Astrocyte (in vitro differentiated cells and primary cell): ENCODE results near the gene MYCBP2. TPM values are rescaled to one million over a fixed set of nuclear protein-coding genes. Genes with fewer than 3 reads are reported as not detected.

ENCODE experiments used
- DNase-seq: peaks from one replicate; pipeline ENCODE4 v3.0.0-alpha.2; 2010; ENCODE audit warnings: low read depth
- FAIRE-seq: peaks from 2 replicates; lab custom pipeline; 2011; peaks lifted over from hg19 to GRCh38; lab: Jason Lieb, UNC
- H2AFZ ChIP-seq: 2 replicates; pipeline ENCODE4 v1.6.0; 2012; ENCODE audit warnings: low read depth, low read length, inconsistent platforms
- H3K27ac ChIP-seq: 2 replicates; pipeline ENCODE4 v1.5.1; 2011; ENCODE audit warnings: low read depth, low read length, inconsistent platforms
- H3K27me3 ChIP-seq: 2 replicates; pipeline ENCODE4 v1.6.0; 2011; ENCODE audit warnings: low read length, inconsistent platforms; ENCODE audit not compliant: insufficient read depth
- H3K36me3 ChIP-seq: 2 replicates; pipeline ENCODE4 v1.5.1; 2011; ENCODE audit warnings: low read length, inconsistent platforms; ENCODE audit not compliant: insufficient read depth
- H3K4me1 ChIP-seq: 2 replicates; pipeline ENCODE4 v1.5.1; 2011; ENCODE audit warnings: low read length, inconsistent platforms; ENCODE audit not compliant: insufficient read depth
- H3K4me2 ChIP-seq: 2 replicates; pipeline ENCODE4 v1.6.0; 2012; ENCODE audit warnings: low read length, inconsistent platforms
- H3K4me3 ChIP-seq: 2 replicates; pipeline ENCODE4 v1.5.1; 2011; ENCODE audit warnings: low read depth, mild to moderate bottlenecking, low read length, inconsistent platforms; ENCODE audit not compliant: insufficient read depth
- H3K79me2 ChIP-seq: 2 replicates; pipeline ENCODE4 v1.6.0; 2012; ENCODE audit warnings: mild to moderate bottlenecking, low read length, inconsistent platforms; ENCODE audit not compliant: insufficient read depth
- H3K9ac ChIP-seq: 2 replicates; pipeline ENCODE4 v1.6.0; 2012; ENCODE audit warnings: mild to moderate bottlenecking, low read length, inconsistent platforms
- H3K9me3 ChIP-seq: 2 replicates; pipeline ENCODE4 v1.5.1; 2012; ENCODE audit warnings: low read depth, mild to moderate bottlenecking, low read length, inconsistent platforms; ENCODE audit not compliant: insufficient read depth
- H4K20me1 ChIP-seq: 2 replicates; pipeline ENCODE4 v1.6.0; 2012; ENCODE audit warnings: low read length, inconsistent platforms; ENCODE audit not compliant: insufficient read depth
- H3K27ac Mint-ChIP-seq: one replicate; pipeline ENCODE4 v1.8.0; 2021; ENCODE audit warnings: mild to moderate bottlenecking, mixed read lengths; ENCODE audit not compliant: unreplicated experiment
- H3K27me3 Mint-ChIP-seq: one replicate; pipeline ENCODE4 v1.8.0; 2021; ENCODE audit warnings: low read depth, mixed read lengths; ENCODE audit not compliant: unreplicated experiment
- H3K36me3 Mint-ChIP-seq: one replicate; pipeline ENCODE4 v1.8.0; 2021; ENCODE audit warnings: low read depth, mixed read lengths; ENCODE audit not compliant: unreplicated experiment
- H3K4me1 Mint-ChIP-seq: one replicate; pipeline ENCODE4 v1.8.0; 2021; ENCODE audit warnings: low read depth, mixed read lengths; ENCODE audit not compliant: unreplicated experiment
- H3K4me3 Mint-ChIP-seq: one replicate; pipeline ENCODE4 v1.8.0; 2021; ENCODE audit warnings: mild to moderate bottlenecking, moderate library complexity, mixed read lengths; ENCODE audit not compliant: unreplicated experiment
- H3K9me3 Mint-ChIP-seq: one replicate; pipeline ENCODE4 v1.8.0; 2021; ENCODE audit warnings: mild to moderate bottlenecking, mixed read lengths; ENCODE audit not compliant: unreplicated experiment
- EZH2 ChIP-seq: IDR thresholded peaks from 2 replicates; pipeline ENCODE4 v1.6.1; 2012; ENCODE audit warnings: mild to moderate bottlenecking, low read length, inconsistent platforms; ENCODE audit not compliant: insufficient read depth
- total RNA-seq: library from RNA; stranded (reverse); gene quantifications from 2 replicates; pipeline ENCODE4 v1.2.1, GENCODE V29; 2021
- TF ChIP-seq, protein P1 (sequence below): IDR thresholded peaks from 2 replicates; pipeline ENCODE4 v1.5.1; 2011; ENCODE audit warnings: low read depth, mild to moderate bottlenecking, inconsistent platforms, low read length, moderate library complexity; ENCODE audit not compliant: insufficient read depth

MYCBP2 gene
- total RNA-seq, 1 donor from 2014 or later = 72.3 TPM

DNA sequence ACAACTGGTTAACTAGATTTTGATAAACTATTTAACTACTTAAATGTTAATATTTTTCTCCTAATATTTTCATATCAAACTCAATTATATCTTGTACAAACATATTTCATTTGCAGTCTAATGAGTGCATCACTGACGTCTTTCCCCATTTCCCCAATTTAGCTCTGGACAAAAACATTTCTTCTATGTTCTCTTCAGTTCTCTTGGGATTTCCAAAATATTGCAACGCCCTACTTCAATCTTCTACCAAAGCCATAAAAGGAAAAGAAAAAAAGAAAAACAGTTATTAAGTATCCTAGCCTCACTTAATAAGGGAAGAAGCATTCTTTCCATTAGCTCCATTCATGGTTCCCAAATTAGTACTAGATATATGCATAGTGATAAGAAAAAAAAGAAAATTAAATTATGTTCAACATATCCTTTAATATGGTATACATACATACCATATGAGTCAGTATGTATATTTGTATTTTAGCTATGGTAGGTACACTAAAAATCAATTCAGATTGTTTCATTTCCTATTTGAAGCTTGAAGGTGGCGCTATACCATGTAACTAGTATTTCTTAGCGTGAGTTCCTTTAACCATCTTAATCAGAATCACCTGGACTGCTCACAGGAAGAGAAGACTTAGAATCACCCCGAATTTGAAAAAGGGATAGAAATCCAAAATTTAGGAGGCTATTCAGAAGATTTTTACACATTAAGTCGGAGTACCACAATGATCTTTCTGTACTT is 309.8 kb downstream of the MYCBP2 start:
- Histone ChIP-seq H3K79me2 (peaks cover 87% of the 10 kb centered on the region), H3K27me3 (no peaks in the 10 kb centered on the region), H3K9ac (no peak overlapping the region), H3K36me3 (peaks cover 34% of the 10 kb centered on the region), H4K20me1 (peaks cover 63% of the 10 kb centered on the region), H3K27ac (no peak overlapping the region), H3K4me3 (no peak overlapping the region), H3K4me2 (no peak overlapping the region), H2AFZ (no peak overlapping the region), H3K9me3 (no peaks in the 10 kb centered on the region), H3K4me1 (no peaks in the 10 kb centered on the region)
- peaks cover 17% of the 10 kb centered on the region for H3K36me3 Mint-ChIP-seq
- no peak overlapping the region for H3K27ac Mint-ChIP-seq
- H3K9me3 Mint-ChIP-seq = no peaks in the 10 kb centered on the region
- H3K4me1 Mint-ChIP-seq = peaks cover 9% of the 10 kb centered on the region
- FAIRE-seq = no peak
- no peaks in the 10 kb centered on the region for H3K27me3 Mint-ChIP-seq
- H3K4me3 Mint-ChIP-seq = no peak overlapping the region
- TF ChIP-seq, protein P1, sequence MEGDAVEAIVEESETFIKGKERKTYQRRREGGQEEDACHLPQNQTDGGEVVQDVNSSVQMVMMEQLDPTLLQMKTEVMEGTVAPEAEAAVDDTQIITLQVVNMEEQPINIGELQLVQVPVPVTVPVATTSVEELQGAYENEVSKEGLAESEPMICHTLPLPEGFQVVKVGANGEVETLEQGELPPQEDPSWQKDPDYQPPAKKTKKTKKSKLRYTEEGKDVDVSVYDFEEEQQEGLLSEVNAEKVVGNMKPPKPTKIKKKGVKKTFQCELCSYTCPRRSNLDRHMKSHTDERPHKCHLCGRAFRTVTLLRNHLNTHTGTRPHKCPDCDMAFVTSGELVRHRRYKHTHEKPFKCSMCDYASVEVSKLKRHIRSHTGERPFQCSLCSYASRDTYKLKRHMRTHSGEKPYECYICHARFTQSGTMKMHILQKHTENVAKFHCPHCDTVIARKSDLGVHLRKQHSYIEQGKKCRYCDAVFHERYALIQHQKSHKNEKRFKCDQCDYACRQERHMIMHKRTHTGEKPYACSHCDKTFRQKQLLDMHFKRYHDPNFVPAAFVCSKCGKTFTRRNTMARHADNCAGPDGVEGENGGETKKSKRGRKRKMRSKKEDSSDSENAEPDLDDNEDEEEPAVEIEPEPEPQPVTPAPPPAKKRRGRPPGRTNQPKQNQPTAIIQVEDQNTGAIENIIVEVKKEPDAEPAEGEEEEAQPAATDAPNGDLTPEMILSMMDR = no peak
- no peak for TF ChIP-seq EZH2
- no peak for DNase-seq

DNA sequence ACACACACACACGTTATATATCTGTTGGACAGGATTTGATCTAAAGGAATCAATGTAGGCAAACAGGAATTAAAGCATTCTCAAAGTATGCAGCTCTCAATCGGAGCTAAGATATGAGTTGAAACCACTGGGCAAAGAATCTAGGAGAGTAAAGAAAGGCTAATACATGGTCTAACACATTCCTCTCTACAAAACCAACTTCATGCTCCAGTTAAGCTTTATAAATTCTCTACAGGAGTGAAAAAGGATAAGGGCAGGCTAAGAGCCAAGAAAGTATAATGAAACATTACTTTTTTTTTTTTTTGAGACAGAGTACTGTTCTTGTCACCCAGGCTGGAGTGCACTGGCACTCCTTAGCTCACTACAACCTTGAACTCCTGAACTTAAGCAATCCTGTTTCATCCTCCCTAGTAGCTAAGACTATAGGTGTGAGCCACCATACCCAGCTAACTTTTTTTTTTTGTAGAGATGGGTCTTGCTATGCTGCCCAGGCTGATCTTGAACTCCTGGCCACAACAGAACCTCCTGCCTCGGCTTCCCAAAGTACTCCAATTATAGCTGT is 310.6 kb downstream of the MYCBP2 start:
- no peak overlapping the region for H2AFZ ChIP-seq
- H3K4me1 Mint-ChIP-seq = peaks cover 9% of the 10 kb centered on the region
- H3K9me3 ChIP-seq = no peaks in the 10 kb centered on the region
- TF ChIP-seq EZH2 = no peak
- TF ChIP-seq, protein P1 = no peak
- no peaks in the 10 kb centered on the region for H3K4me1 ChIP-seq
- H4K20me1 ChIP-seq = peaks cover 56% of the 10 kb centered on the region
- no peak overlapping the region for H3K9ac ChIP-seq
- peaks cover 39% of the 10 kb centered on the region for H3K36me3 ChIP-seq
- H3K27me3 ChIP-seq = no peaks in the 10 kb centered on the region
- peaks cover 17% of the 10 kb centered on the region for H3K36me3 Mint-ChIP-seq
- no peaks in the 10 kb centered on the region for H3K27me3 Mint-ChIP-seq
- no peak overlapping the region for H3K4me3 ChIP-seq
- FAIRE-seq (no peak), DNase-seq (no peak)
- H3K4me2 ChIP-seq = no peak overlapping the region
- H3K4me3 Mint-ChIP-seq = no peak overlapping the region
- no peaks in the 10 kb centered on the region for H3K9me3 Mint-ChIP-seq
- no peak overlapping the region for H3K27ac ChIP-seq
- peaks cover 80% of the 10 kb centered on the region for H3K79me2 ChIP-seq
- H3K27ac Mint-ChIP-seq = no peak overlapping the region
